Activated CD4-positive, alpha-beta T cell treated with anti-CD3 and anti-CD28 coated beads, Interleukin-2, amount 10 ng/mL, durations not matched to agents 24 days and 14 days (primary cell): Measurements from ENCODE around the gene FHL1. TPM values are rescaled to one million over a fixed set of nuclear protein-coding genes. Genes with fewer than 3 reads are reported as not detected.
"Not testable (repeated sequence)": the region's sequence is repeated elsewhere in the genome, so short reads cannot be mapped to it uniquely, and the experiment has no call there.

Source experiments
- DNase-seq: peaks from one replicate; pipeline ENCODE4 v3.0.0; 2022
- H3K27ac Mint-ChIP-seq: one replicate; pipeline ENCODE4 v1.8.0; 2022; ENCODE audit warnings: mild to moderate bottlenecking, mixed read lengths
- H3K27me3 Mint-ChIP-seq: one replicate; pipeline ENCODE4 v1.8.0; 2022; ENCODE audit warnings: mixed read lengths
- H3K36me3 Mint-ChIP-seq: one replicate; pipeline ENCODE4 v1.8.0; 2022; ENCODE audit warnings: low read depth, mild to moderate bottlenecking, mixed read lengths
- H3K4me1 Mint-ChIP-seq: one replicate; pipeline ENCODE4 v1.8.0; 2021; ENCODE audit warnings: mixed read lengths
- H3K4me3 Mint-ChIP-seq: one replicate; pipeline ENCODE4 v1.8.0; 2022; ENCODE audit warnings: mild to moderate bottlenecking, moderate library complexity, mixed read lengths
- H3K9me3 Mint-ChIP-seq: one replicate; pipeline ENCODE4 v1.8.0; 2021; ENCODE audit warnings: mixed read lengths
- intact Hi-C: fragments of 100-400 bp; cut with micrococcal nuclease; formaldehyde crosslinking; loops from one replicate; pipeline ENCODE4 v1.15.1; 2023
- total RNA-seq: library from RNA; stranded (reverse); gene quantifications from 2 replicates; pipeline ENCODE4 v1.2.3, GENCODE V29; 2022

Gene FHL1
- 14.0 and 15.2 TPM in 2 replicates for total RNA-seq

- intact Hi-C loops, result loop anchor here (10.0 kb wide), 1 partner anchor 57 kb away; no protein-coding TSS in a partner anchor
- peak within 1 kb of the TSS; percentile 70 for H3K27ac Mint-ChIP-seq
- no peaks in the 10 kb centered on the region for H3K36me3 Mint-ChIP-seq
Measured at GRCh38 chrX:136147315-136147901, at the start of gene FHL1. TSS of gene FHL1 (plus strand) at chrX:136147533.

GRCh38 chrX:136097871-136098805, 49.2 kb upstream of the FHL1 start:
- no peak overlapping the region for H3K27ac Mint-ChIP-seq
- intact Hi-C loops, result no loop called here
- no peaks in the 10 kb centered on the region for H3K27me3 Mint-ChIP-seq
- no peak overlapping the region for H3K4me3 Mint-ChIP-seq
- no peak for DNase-seq
- no peaks in the 10 kb centered on the region for H3K4me1 Mint-ChIP-seq
- no peaks in the 10 kb centered on the region for H3K9me3 Mint-ChIP-seq
- no peaks in the 10 kb centered on the region for H3K36me3 Mint-ChIP-seq

More at GRCh38 chrX:136147315-136147901, at the start of gene FHL1:
- Mint-ChIP-seq H3K4me3 (peak within 1 kb of the TSS; percentile 85), H3K9me3 (peaks cover 4% of the 10 kb centered on the region), H3K4me1 (peaks cover 15% of the 10 kb centered on the region), H3K27me3 (peaks cover 5% of the 10 kb centered on the region)
- DNase-seq, result peak; percentile 83

- Mint-ChIP-seq H3K9me3 (peaks cover 4% of the 10 kb centered on the region), H3K4me3 (no peak overlapping the region), H3K27ac (no peak overlapping the region), H3K36me3 (no peaks in the 10 kb centered on the region), H3K4me1 (no peaks in the 10 kb centered on the region), H3K27me3 (no peaks in the 10 kb centered on the region)
- no peak for DNase-seq
- intact Hi-C loops, result no loop called here
Measured at GRCh38 chrX:136104936-136105335, 42.4 kb upstream of the FHL1 start.

GRCh38 chrX:136106920-136107528, 40.3 kb upstream of the FHL1 start:
- no peak for DNase-seq
- no peaks in the 10 kb centered on the region for H3K36me3 Mint-ChIP-seq
- no peak overlapping the region for H3K27ac Mint-ChIP-seq
- no peak overlapping the region for H3K4me3 Mint-ChIP-seq
- H3K27me3 Mint-ChIP-seq, result no peaks in the 10 kb centered on the region
- H3K9me3 Mint-ChIP-seq, result peaks cover 4% of the 10 kb centered on the region
- intact Hi-C loops, result no loop called here
- H3K4me1 Mint-ChIP-seq, result no peaks in the 10 kb centered on the region

- H3K9me3 Mint-ChIP-seq, H3K4me1 Mint-ChIP-seq, H3K27ac Mint-ChIP-seq, H3K36me3 Mint-ChIP-seq, intact Hi-C loops, H3K27me3 Mint-ChIP-seq, H3K4me3 Mint-ChIP-seq, DNase-seq: not testable (repeated sequence)
Measured at GRCh38 chrX:136108905-136109304, 38.4 kb upstream of the FHL1 start.

GRCh38 chrX:136112286-136112685, 35.0 kb upstream of the FHL1 start:
- Mint-ChIP-seq H3K4me1 (no peaks in the 10 kb centered on the region), H3K4me3 (no peak overlapping the region), H3K27me3 (no peaks in the 10 kb centered on the region), H3K36me3 (no peaks in the 10 kb centered on the region), H3K9me3 (peaks cover 4% of the 10 kb centered on the region), H3K27ac (no peak overlapping the region)
- intact Hi-C loops, result no loop called here
- DNase-seq, result no peak

- H3K27me3 Mint-ChIP-seq, result no peaks in the 10 kb centered on the region
- no peak overlapping the region for H3K4me3 Mint-ChIP-seq
- DNase-seq, result no peak
- intact Hi-C loops, result no loop called here
- no peak overlapping the region for H3K27ac Mint-ChIP-seq
- H3K36me3 Mint-ChIP-seq, result no peaks in the 10 kb centered on the region
- no peaks in the 10 kb centered on the region for H3K4me1 Mint-ChIP-seq
- peaks cover 4% of the 10 kb centered on the region for H3K9me3 Mint-ChIP-seq
Measured at GRCh38 chrX:136112778-136113177, 34.6 kb upstream of the FHL1 start.

GRCh38 chrX:136115126-136115903, 32.0 kb upstream of the FHL1 start:
- H3K27ac Mint-ChIP-seq, result no peak overlapping the region
- intact Hi-C loops, result no loop called here
- DNase-seq, result no peak
- H3K9me3 Mint-ChIP-seq, result no peaks in the 10 kb centered on the region
- H3K4me1 Mint-ChIP-seq, result no peaks in the 10 kb centered on the region
- H3K4me3 Mint-ChIP-seq, result no peak overlapping the region
- no peaks in the 10 kb centered on the region for H3K36me3 Mint-ChIP-seq
- no peaks in the 10 kb centered on the region for H3K27me3 Mint-ChIP-seq

GRCh38 chrX:136115904-136116297, 31.4 kb upstream of the FHL1 start:
- no peak for DNase-seq
- no peak overlapping the region for H3K4me3 Mint-ChIP-seq
- intact Hi-C loops, result no loop called here
- H3K9me3 Mint-ChIP-seq, result no peaks in the 10 kb centered on the region
- no peak overlapping the region for H3K27ac Mint-ChIP-seq
- H3K36me3 Mint-ChIP-seq, result no peaks in the 10 kb centered on the region
- no peaks in the 10 kb centered on the region for H3K4me1 Mint-ChIP-seq
- H3K27me3 Mint-ChIP-seq, result no peaks in the 10 kb centered on the region

GRCh38 chrX:136121788-136122187, 25.5 kb upstream of the FHL1 start:
- Mint-ChIP-seq H3K27me3 (no peaks in the 10 kb centered on the region), H3K36me3 (no peaks in the 10 kb centered on the region), H3K4me1 (no peaks in the 10 kb centered on the region), H3K27ac (no peak overlapping the region), H3K4me3 (no peak overlapping the region), H3K9me3 (no peaks in the 10 kb centered on the region)
- DNase-seq, result no peak
- intact Hi-C loops, result no loop called here

GRCh38 chrX:136122207-136122606, 25.1 kb upstream of the FHL1 start:
- no peaks in the 10 kb centered on the region for H3K36me3 Mint-ChIP-seq
- H3K4me3 Mint-ChIP-seq, result no peak overlapping the region
- H3K4me1 Mint-ChIP-seq, result peaks cover 2% of the 10 kb centered on the region
- intact Hi-C loops, result no loop called here
- no peaks in the 10 kb centered on the region for H3K9me3 Mint-ChIP-seq
- H3K27ac Mint-ChIP-seq, result no peak overlapping the region
- no peaks in the 10 kb centered on the region for H3K27me3 Mint-ChIP-seq
- DNase-seq, result no peak

- H3K4me3 Mint-ChIP-seq, result no peak overlapping the region
- DNase-seq, result no peak
- H3K27ac Mint-ChIP-seq, result no peak overlapping the region
- peaks cover 1% of the 10 kb centered on the region for H3K36me3 Mint-ChIP-seq
- H3K27me3 Mint-ChIP-seq, result no peaks in the 10 kb centered on the region
- intact Hi-C loops, result no loop called here
- H3K9me3 Mint-ChIP-seq, result no peaks in the 10 kb centered on the region
- peaks cover 5% of the 10 kb centered on the region for H3K4me1 Mint-ChIP-seq
Measured at GRCh38 chrX:136125106-136125505, 22.2 kb upstream of the FHL1 start.

- Mint-ChIP-seq H3K36me3 (peaks cover 1% of the 10 kb centered on the region), H3K9me3 (no peaks in the 10 kb centered on the region), H3K4me3 (no peak overlapping the region), H3K27ac (no peak overlapping the region), H3K4me1 (peaks cover 8% of the 10 kb centered on the region), H3K27me3 (no peaks in the 10 kb centered on the region)
- no peak for DNase-seq
- intact Hi-C loops, result no loop called here
Measured at GRCh38 chrX:136126371-136126770, 21.0 kb upstream of the FHL1 start.
